ENCODE measurements around the gene EPM2A.

Gene EPM2A

DNA sequence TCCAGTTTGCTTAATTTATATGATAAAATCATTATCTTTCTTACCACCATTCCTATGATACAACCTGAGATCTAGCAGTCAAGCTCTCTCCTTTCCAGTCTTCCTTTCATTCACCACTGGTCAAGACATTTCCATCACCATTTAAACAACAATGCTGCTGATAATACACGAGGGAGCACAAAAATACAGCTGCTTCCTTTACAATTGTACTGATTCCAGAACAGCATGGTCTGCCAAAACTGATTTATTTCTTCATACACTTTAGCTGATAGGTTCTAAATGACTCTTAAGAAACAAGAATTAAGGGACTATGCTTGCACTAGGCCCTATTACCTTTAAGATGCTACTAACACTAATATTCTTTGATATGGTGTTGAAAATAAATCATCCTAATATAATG is 65.0 kb downstream of the EPM2A start:
- no peak for DNase-seq (ENCODE audit: low spot score)

DNA sequence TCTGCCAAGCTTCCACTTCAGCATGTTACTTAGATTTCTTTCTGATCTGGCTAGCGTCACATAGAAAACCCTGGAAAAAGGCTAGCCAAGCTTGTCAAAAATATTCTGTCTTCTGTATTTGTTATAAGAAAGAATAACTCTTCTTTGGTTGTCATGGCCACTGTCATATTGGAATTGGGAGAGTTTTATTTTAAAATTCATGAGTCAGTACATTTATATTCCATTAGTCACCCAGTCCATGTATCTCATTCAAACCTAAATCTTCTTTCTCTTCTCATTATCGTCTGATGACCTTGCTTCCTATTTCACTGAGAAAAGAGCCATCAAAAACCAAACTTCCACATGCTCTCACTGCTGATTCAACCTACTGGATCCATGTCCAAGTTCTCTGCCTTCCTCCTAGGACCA is 65.7 kb downstream of the EPM2A start:
- DNase-seq (ENCODE audit: low spot score) = no peak

DNA sequence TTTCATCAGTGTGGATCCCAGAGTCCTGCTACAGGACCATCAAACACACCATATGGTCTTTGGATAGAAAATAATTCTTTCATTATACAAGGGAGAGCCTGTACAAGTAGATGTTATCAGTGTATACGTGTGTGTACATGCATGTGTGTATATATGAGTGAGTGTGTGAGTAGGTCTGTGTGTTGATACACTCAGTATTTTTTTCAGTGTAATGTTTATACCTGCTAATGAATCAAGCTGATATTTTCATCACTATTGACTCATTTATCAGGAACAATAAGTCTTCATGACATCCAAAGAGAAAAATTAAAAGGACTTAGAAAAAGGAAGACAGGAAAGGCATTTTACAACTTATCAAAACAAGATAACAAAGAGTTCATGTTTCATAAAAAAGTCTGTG is 66.5 kb downstream of the EPM2A start:
- no peak for DNase-seq (ENCODE audit: low spot score)

DNA sequence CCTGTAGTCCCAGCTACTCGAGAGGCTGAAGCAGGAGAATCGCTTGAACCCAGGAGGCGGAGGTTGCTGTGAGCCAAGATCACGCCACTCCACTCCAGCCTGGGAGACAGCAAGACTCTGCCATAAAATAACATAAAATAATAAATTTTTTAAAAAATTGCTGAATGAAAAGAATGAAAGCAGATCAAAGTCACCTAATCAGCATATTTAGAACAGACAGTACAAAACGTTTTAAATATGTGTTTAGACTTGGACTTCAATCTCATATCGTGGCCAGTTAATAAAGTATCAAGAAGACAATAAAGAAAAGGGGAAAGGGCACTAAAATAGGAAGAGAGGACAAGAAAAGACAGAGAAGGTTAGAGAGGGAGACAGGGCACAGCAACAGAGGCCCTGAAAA is 74.6 kb downstream of the EPM2A start:
- no peak for DNase-seq (ENCODE audit: low spot score)

DNA sequence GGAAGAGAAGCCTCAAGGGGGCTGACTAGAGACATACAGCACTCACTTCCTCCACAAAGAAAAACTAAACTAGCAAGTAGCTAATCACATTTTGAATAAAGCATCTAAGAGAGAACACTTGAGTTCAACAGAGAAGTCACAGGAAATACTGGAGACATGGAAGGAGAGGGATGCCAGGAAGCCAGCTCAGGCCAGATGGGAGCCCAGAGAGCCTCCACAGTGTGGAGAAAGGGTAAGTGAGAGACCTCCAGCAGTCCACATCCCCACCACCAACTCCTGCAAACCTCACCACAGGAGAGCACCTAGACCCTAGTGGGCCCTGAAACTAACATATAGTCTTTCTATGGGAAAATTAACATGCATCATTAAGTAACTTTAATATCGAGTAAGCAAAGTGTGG is 79.2 kb downstream of the EPM2A start:
- no peak for DNase-seq (ENCODE audit: low spot score)

DNA sequence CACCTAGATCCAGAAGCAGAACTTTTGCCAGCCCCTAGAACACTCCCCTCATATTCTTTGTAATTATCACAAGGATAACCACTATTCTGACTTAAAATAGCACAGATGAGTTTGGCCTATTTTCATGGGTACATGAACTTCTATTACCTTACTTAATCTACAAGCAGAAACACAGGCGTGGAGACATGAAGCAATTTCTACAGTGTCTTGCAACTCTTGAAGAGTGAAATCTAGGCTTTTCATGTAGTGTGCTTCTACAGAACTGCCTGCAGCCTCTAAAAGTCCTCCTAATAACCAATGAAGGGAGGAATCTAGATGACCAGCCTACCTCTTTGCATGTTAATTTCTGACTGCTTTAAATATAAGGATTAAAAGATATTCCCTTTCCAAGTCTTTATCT is 82.7 kb downstream of the EPM2A start:
- no peak for DNase-seq (ENCODE audit: low spot score)

DNA sequence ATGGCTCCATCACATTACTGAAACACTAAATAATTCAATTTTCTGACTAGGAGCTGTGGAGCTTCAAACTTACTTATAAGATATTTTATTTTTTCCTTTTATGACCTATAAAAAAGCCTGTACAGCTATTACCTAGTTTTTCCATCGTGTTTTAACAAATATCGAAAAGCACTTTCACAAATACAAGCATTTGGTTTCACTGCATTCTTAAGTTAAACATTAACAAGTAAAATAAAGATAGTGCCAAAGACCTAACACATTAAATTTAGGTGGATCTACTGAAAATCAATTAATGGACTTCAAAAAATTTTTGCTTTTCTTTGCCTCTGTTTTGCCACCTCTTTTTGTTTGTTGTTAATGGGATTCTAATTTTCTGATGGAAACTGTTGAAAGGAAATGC is 83.3 kb downstream of the EPM2A start:
- DNase-seq (ENCODE audit: low spot score) = no peak

DNA sequence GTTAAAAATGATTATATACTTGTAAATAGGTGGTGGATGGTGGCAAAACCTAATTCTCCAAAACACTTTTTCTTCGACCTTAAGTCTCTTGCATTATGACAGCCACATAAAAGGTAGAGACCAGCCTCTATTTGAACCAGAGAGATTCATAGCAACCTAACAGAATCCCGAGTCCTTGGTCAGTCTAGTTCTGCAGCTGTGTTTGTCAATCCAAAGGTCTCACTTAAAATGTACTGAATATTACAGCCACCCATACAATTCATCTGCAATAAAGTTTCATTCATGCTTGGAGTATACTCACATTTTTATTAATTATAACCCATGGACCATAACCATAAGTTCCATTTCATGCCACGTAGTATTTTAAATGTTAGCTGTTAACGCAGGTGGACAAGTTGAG is 87.2 kb downstream of the EPM2A start:
- no peak for DNase-seq (ENCODE audit: low spot score)

DNA sequence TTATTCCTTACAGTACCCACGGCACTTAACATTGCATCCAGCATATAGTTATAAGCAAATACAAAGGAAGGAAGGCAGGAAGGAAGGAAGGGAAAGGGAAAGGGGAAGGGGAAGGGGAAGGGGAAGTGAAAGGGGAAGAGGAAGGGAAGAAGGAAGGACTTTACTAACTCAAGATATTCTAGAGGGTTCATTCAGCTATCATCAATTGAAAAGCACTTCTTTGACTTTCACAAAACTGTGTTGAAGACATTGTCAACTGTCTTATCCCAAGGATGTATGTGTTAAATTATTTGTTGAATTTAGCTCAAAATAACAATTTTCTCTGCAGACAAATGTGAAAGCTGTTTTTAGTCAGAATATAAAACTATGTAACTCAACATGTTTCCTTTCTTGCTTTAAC is 87.7 kb downstream of the EPM2A start:
- DNase-seq (ENCODE audit: low spot score) = no peak

DNA sequence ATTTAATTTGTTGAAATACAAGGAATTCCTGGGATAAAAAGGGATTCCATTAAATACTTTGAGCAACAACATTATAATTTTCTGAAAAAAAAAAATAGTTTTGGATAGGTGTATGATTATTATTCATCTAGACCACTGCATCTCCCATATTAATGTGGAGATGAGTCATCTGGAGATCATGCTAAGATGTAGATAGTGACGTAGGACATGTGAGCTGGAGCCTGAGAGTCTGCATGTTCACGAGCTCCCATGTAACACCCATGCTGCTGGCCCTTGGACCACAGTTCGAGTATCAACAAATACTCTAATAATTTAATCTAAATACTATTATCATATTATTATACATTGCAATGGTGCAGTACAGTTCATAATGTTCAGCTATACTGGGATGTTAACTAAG is 91.6 kb downstream of the EPM2A start:
- DNase-seq (ENCODE audit: low spot score) = no peak

DNA sequence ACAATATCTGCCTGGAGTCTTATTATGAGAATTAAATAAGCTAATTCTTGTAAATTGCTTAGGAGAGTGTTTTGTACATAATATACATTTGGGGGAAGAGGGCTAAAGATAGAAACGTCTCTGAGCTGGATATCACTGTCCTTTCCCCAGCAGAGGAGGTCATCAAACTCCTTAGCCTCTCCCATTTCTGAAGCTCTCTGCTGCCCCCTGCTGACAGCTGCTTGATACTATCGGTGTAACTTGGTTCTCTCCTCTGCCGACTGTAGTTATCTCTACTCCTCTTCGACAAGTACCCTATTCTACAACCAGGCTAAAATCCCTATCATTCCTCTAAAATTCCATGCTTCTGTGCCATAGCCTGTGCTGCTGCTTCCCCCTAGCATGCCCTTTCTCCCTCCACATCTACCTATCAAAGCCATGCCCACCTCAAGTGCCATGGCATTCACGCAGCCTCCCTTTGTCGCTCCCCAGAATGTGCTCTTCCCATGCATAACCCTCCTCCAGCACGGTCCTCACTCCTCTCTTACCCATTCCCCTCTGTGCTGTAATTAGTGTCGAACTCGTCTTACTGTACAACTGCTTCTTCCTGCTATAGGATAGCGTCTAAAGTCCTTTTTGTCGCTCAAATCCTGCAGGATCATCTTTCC is 101.2 kb downstream of the EPM2A start:
- peak; percentile 85 for DNase-seq (ENCODE audit: low spot score)

DNA sequence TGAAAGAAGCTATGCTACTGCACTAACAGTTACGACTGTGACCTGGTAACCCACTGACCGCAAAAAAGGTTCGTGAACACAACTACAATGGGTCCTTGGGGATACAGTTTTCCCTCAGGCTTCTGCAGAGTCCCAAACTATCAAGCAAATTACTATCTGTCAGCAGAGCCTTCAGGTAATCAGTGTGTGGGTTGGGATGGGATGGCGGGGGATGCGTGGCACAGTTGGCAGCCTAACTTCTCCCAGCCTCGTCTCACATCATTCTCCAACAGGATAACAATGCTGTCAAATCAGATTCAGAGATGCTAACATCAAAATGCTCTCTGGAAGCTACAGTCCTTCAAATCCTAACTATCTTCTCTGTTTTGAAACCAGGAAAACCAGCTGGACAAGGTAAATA is 102.3 kb downstream of the EPM2A start:
- DNase-seq (ENCODE audit: low spot score) = no peak

DNA sequence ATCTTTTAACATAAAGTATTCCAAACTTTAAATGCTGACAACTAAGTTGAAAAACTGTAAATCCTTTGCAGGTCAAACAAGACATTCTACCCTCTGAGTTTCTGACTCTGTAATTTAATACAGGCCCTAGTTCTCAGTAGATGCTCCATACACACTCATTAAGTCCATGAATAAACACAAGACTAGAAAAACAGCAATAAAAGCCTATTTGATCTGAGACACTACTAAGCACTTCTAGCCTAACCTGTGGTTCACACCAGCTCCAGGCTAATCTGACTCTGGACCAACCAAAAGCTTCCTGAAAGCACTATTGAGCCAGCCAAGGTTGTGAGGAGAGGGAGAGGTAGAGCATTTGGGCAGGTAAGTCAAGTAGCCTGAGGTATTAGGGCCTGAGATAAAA is 103.9 kb downstream of the EPM2A start:
- no peak for DNase-seq (ENCODE audit: low spot score)

DNA sequence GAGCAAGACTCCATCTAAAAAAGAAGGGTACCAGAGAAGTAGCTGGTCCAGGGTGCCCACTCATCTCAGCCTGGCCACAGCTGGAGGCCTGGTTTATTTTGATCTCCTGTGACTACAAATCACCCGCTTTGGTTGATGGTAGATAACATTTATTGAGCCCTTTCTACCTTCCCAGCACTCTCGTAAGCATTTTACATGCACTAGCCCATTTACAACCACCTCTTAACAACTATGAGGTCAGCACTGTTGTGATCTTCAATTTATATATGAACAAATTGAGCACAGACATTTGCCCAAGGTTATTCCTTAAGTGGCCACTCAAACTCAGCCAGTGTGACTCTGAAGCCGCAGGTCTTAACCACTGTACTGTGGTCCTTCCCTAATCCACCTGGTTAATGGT is 104.7 kb downstream of the EPM2A start:
- no peak for DNase-seq (ENCODE audit: low spot score)

DNA sequence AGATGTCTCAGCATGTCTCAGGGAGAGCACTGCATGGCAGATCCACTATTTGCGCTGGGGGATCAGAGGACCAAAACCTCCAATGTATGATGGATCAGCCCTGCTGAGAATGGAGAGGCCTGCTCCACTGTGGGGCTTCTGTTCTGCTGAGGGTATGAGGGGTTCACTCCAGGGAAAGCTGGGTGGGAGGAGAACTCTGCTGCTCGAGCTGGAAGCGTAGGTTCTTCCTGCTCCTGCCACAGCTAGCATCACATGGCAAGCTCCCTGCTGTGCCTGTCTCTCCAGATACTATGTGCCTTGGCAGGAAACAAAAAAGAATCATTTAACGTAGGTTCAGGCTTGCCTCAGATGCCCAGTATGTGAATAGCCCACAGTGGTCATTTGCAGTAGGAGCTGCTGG is 105.8 kb downstream of the EPM2A start:
- DNase-seq (ENCODE audit: low spot score) = no peak

DNA sequence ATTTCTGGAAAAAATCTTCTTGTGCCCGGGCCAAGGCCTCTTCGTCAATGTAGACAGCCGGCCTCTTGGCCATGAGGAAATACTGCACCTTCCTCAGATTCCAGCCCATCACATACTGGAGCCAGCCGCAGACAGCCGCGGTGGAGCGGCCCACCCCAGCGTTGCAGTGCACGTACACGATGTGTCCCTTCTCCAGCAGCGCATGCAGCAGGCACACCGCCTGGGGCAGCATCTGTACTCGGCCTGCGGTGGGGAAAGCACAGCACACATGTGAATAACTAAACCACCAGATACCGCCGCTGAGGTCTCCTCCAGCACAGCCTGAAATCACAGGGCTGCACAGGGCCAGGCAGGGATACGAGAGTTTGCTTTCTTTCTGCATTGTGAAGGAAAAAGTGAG is 107.9 kb downstream of the EPM2A start:
- no peak for DNase-seq (ENCODE audit: low spot score)

DNA sequence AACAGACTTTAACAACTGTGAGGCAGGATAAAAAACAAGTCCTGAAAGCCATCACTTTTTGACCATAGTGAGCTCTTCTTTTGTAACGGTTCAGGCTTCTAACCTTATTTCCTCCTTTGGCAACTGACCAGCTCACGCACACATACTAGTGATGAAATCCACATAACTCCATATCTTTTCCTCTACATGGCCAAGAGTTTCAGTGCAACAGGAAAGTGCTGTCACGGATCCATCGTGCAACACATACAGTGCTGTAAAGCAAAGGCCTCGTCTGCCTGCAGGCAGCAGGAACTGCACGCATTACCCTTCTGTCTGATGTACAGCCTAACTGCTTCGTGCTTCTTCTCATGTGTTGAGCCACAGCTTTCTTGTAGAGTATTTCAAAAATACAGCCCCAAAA is 108.5 kb downstream of the EPM2A start:
- no peak for DNase-seq (ENCODE audit: low spot score)

DNA sequence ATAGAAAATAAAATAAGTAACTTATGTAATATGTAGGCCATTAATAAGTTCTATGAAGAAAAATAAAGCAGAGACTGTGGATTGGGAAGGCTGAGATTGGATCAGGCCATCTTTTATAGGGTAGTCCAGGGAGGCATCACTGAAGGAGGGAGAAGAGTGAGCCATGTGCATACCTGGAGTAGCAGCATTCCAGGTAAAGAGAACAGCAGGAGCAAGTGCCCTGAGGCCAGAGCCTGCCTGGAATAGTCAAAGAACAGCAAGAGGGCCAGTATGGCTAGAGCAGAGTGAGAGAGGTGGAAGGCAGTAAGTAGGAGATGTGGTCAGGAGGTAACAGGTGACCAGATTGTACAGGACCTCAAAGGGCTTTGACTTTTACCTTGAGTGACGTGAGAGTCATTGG is 112.1 kb downstream of the EPM2A start:
- DNase-seq (ENCODE audit: low spot score) = no peak

DNA sequence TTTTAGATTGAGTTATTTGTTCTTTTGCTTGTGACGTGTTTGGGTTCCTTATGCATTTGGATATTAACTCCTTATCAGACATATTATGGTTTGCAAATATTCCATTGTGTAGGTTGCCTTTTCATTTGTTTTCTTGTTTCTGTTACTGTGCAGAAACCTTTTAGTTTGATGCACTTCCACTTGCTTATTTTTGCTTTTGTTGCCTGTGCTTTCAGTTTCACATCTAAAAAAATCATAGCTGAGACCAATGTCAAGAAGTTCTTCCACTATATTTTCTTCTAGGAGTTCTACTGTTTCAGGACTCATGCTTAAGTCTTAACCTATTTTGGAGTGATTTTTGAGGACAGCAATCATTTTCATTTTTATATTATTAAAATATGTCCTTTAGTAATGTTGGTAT is 113.5 kb downstream of the EPM2A start:
- DNase-seq (ENCODE audit: low spot score) = no peak

DNA sequence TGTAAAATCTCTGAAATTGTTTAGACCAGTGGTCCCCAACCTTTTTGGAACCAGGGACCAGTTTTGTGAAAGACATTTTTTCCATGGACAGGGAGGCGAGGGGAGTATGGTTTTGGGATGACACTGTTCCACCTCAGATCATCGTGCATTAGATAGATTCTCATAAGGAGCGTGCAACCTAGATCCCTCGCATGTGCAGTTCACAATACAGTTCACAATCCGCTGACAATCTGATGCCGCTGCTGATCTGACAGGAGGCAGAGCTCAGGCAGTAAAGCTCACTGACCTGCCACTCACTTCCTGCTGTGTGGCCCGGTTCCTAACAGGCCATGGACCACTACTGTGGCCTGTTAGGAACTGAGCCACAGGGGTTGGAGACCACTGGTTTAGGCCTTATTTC is 115.2 kb downstream of the EPM2A start:
- DNase-seq (ENCODE audit: low spot score) = no peak

DNA sequence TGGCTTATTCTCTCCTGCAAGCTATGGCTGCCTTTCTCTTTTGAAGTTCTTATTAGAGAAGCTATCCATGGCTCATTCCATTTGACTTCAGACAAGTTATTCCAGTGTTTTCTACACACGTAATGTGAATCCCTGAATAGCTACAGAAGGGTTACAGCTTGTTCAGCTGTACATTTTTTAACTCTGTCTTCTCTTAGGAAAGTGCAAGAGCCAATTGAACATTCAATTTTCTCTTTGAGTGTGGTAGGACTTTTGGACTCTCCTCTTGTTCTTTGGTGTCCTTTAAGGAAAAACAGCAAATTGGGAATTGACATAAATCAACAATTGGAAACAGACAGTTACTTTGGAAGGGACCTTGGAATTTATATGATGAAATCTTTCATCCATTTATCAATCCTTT is 125.8 kb downstream of the EPM2A start:
- DNase-seq (ENCODE audit: low spot score) = no peak

DNA sequence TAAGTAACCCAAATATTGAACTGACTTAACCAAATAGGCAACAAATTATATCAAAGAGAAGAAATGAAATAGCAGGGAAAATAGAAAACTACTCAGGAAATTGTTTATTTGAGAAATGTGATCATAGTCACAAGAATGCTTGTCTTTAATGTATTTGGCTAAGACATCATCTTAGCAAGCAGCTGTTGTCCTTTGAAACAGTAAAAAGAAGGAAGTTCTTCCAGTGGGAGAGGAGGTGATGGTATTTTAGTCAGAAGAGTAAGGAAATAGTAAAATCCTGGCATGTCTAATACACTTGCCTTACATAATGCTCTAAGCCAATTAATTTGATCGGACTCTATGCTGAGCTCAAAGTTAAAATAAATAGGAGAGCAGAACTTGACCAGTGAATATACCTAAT is 126.5 kb downstream of the EPM2A start:
- DNase-seq (ENCODE audit: low spot score) = no peak

DNA sequence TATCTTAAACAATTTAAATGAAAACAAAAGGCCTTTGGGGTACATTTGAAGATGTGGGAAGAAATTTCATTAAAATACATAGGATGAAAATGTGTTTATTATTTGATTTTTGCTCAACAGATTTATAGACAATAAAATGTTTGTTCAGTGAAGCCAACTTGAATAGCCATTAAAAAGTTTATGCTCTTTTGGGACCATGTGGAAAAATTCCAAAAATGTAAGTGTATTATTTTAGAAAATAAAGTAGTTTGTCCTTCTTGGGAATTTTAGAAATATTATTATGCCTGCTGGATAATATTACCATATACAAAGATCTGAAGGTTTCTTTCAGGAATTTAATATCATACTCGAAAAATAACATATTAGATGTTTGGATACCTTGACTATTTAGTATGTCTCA is 131.3 kb downstream of the EPM2A start:
- no peak for DNase-seq (ENCODE audit: low spot score)

DNA sequence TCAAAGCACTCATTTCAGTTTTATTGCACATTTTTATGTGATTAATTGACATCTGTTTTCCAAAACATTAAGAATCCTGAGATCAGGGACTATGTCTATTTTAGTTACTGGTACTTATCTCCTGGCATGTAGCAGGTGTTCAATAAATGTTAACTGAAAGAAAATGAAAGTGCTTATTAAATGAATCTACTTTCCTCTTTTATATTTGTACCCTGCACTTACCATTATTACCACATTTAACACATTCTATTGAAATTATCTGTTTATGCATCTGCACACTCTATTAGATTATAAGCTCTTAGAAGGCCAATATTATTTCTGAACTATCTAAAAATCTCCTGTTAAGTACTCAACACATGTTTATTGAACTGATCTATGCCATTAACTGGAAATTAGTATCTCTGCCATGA is 131.9 kb downstream of the EPM2A start:
- DNase-seq (ENCODE audit: low spot score) = no peak

DNA sequence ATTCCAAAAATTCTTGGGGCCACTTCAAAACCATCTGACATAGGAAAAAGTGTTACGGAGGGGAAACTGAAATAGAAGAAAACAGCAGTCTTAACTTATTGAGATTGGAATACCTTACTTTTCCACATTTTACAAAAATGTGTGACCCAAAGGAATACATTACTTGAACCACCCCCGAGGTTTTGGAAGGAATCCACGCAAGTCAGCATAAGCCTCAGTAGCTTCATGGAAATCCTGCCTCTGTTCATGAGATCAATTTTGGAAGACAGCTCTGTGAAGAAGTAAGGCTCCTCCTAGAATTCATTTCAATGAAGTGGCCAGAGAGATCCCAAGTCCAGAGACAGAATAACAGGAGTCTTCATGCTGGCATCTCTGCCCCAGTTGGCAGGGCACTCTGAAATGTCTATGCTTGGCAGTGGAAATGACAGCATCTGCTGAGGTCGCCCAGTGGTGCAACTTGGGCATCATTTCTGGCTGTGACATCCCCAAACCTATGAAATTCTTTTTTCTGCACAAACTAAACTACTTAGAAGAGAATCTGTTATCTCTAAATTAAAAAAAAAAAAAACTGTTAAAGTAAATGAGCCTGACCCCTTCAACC is 132.5 kb downstream of the EPM2A start:
- DNase-seq (ENCODE audit: low spot score) = no peak

Measured in iPS-NIHi11 (cell line).